Endometrial microvascular endothelial cells (primary cell): ENCODE results near the gene HOXC6. TPM values are rescaled to one million over a fixed set of nuclear protein-coding genes. Genes with fewer than 3 reads are reported as not detected.

Source experiments
- in situ Hi-C: cut with HindIII; loops from 2 replicates; pipeline ENCODE4 v1.10.0; 2017; ENCODE audit warnings: low sequenced_read_pairs, low pct_unique_long_range_greater_than_20kb; ENCODE audit errors: inconsistent ontology term
- total RNA-seq: library from RNA; depleted of rRNA; stranded (reverse); fragments of >200 nt; gene quantifications from one replicate; pipeline ENCODE4 v1.2.3, GENCODE V29; 2015; ENCODE audit errors: inconsistent ontology term

Gene HOXC6
- total RNA-seq, 1 donor from 2014 or later, result not detected

DNA sequence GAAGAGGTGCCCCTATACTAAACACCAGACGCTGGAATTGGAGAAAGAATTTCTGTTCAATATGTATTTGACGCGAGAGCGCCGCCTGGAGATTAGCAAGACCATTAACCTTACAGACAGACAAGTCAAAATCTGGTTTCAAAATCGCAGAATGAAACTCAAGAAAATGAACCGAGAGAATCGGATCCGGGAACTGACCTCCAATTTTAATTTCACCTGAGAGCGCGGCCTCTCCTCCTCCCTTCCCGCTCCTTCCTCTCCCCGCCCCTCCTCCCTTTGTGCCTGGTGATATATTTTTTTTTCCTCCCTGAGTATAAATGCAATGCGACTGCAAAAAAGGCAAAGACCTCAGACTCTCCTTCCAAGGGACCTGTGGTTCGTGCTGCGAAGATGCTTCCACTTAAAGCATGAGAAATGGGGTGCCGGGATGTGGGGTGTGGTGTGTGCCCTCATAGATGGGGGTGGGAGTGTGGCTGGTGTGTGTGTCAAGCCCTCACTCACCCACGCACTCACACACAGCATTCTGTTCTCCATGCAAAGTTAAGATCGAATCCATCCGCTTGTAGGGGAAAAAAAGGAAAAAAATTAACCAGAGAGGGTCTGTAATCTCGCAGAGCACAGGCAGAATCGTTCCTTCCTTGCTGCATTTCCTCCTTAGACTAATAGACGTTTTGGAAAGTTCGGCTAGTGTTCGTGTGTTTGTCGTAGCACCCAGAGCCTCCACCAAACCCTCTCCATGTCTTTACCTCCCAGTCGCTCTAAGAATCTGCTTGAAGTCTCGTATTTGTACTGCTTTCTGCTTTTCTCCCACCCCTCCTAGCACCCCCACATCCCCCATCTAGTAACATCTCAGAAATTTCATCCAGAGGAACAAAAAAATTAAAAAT is 38.8 kb upstream of the HOXC6 start:
- in situ Hi-C loops, result no loop called here

GRCh38 chr12:53990311-53991076 is 37.7 kb upstream of the HOXC6 start:
- in situ Hi-C loops, result no loop called here

DNA sequence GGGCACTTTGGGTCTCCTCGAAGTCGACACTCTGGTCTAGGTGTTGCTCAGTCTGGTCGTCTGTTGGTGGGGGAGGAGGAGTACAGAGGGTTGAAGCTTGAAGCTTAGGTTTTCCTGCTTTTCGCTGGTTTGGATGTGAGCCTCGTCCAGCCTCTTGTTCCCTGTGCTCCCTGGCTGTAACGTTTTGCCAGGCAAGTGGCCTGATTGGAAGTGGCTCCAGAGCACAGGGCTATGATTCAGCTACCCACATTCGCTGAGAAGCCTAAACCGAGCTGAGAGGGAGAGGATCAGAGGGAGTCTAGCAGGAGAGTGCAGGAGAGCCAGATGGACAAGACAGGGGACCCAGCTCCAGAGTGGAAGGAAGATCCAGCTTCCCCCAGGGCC is 37.2 kb upstream of the HOXC6 start:
- in situ Hi-C loops, result no loop called here

DNA sequence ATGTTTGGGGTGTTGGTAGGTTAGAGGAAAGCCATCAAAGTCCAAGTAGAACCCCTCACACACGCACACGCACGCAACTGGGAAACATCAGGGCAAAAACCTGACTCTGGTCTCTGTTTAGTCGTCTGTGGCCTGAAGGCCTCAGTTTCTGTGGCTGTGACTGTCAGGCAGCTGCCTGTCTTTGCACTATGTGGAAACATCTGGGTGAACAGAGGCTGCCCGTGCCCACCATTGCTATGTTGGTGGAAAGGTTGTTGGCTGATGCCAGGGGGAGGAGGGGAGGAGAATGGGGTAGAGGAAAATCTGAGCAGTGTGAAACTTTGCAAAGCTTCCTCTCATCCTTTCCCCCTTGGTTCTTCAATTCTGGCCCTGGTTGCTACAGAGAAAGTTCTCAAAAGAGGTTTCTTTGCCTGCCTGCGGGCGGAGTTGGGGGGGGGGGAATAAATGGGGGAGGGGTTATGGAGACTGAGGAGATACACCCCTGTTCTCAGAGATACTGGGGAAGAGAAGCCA is 35.8 kb upstream of the HOXC6 start:
- in situ Hi-C loops, result no loop called here

- in situ Hi-C loops, result no loop called here
Measured at GRCh38 chr12:53993162-53994008, 34.9 kb upstream of the HOXC6 start.

- in situ Hi-C loops, result no loop called here
Measured at GRCh38 chr12:53994009-53994263, 34.3 kb upstream of the HOXC6 start.

DNA sequence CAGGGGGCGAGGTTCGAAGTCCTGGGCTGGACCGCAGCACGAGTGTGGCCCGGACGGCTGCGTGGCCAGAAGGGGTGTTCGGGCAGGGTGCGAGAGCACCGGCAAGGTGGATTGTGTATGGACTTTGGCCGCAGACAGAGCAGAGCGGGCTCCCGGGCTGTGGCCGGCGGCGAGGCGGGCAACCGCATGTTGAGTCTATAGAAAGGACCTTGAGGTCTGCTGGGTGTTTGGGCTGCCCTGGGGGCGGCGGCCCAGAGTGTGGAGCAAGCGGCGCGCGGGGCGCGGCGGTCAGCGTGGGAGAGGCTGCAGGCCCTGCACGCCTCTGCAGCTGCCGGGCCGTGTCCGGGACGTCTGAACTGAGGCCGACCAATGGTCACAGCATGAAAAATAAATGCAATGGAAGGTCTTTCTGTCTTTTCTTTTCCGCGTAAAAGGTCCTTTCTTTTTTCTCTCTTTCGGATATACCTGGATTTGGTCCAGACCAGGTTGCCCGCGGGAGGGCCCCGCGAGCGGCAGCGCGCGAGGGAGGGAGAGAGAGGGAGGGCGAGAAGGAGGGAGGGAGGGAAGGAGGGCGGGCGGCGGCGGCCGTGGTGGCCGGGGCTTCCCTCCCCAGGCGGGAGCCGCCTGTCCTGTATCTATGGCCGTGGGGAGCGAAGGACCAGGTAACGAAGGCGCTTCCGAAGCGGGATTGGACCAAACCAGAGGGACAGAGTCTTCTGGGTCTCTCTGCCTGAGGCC is 33.8 kb upstream of the HOXC6 start:
- in situ Hi-C loops, result no loop called here

DNA sequence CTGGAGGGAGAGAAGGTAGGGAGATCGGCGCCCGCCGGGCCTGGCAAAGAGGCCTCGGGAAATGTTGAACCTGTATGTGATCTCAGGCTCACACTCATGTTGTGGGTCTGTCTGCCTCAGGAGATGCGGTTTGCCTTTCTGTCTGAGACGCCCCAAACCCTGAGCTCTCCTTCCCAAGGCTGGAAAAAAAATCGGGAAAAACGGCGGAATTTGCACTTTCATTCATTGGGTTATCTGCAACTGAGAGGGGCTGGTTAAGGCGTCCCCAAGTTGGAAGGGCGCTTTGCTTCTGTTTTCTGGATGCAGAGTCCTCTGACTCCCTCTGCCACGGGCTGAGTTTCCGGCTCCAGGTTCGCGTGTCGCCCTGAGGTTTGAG is 33.2 kb upstream of the HOXC6 start:
- in situ Hi-C loops, result no loop called here

DNA sequence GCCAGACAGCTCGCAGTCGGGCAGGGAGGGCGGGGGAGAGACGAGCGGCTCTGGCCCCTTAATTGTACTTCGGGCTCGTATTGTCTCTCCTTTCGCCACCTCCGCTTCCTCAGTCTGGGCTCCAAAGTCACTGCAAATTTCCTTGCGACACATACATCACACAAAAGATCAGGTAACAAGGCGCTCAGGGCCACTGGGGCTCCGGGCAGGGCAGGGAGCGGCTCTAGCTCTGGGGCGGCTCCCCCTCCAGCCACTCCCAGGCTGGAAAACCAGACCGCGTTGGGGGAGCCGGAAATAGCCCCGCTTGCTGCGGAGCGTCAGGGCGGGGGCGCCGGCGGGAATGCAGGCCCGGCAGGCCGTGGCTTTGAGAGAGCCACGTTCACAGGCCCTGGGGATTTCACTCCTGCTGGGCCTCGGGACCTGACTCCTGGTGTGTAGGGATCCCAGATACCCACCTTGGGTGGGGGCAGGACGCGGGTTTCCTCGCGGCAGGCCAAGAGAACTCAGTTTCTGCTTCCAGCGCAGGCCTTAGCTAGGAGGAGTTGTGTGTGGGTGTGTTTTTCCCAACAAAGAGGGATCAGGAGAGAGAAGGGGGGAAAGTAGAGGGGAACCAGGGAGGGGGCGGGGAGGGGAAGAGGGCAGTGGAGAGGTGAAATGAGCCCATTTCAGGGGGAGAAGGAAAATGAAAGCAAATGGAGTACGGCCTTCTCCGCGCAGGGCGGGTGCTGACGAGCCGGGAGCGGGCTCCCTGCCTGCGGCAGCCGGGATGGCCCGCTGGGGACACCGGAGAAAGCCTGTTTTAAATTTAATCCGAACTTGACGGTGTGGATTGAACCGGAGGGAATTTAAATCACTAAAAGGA is 32.6 kb upstream of the HOXC6 start:
- in situ Hi-C loops, result no loop called here

DNA sequence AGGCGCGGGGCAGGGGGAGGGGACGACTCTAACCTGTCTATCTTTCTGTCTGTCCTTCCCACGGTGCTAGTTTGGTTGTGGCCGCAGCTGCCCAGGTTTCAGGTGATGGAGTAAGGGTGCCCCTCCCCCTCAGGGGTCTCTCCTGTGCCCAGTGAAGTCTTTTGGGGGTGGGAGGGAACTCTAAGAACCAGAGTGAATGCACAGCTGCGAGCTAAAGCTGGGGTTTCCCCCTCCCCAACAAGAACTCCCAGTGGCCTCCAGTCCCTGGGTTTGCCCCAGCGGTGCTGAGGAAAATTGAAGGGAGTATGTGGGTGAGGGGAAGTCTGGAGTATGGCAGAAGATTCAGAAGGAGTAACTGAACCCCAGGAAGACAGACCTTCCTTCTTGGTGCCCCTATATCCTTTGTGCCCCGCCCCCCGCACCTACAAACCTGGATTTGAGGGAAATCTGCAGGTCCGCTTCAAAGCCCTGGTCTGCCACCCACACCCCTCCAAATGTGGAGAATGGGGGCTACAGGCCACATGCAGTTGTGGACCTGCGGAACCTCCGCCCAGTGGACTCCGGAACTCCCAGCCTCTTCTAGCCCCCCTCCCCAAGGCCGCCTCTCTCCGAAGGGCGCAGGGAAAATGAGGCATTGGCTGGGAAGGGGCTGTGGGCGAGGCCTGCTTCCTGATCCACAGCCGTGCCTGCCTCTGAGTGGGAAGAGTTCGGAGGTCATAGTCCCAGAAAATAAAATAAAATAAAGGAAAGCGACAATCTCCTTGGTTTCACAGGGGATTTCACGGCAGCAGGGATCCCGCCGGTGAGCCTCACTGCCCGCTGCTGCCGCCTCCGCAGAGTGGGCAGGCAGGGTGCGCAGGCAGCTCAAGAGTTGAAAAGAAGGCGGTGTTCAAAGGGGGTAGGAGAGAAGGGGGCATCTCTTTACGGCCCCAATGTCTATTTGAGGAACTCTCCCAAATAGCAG is 31.7 kb upstream of the HOXC6 start:
- in situ Hi-C loops, result no loop called here

GRCh38 chr12:53997204-53998109 is 30.8 kb upstream of the HOXC6 start:
- in situ Hi-C loops, result no loop called here

DNA sequence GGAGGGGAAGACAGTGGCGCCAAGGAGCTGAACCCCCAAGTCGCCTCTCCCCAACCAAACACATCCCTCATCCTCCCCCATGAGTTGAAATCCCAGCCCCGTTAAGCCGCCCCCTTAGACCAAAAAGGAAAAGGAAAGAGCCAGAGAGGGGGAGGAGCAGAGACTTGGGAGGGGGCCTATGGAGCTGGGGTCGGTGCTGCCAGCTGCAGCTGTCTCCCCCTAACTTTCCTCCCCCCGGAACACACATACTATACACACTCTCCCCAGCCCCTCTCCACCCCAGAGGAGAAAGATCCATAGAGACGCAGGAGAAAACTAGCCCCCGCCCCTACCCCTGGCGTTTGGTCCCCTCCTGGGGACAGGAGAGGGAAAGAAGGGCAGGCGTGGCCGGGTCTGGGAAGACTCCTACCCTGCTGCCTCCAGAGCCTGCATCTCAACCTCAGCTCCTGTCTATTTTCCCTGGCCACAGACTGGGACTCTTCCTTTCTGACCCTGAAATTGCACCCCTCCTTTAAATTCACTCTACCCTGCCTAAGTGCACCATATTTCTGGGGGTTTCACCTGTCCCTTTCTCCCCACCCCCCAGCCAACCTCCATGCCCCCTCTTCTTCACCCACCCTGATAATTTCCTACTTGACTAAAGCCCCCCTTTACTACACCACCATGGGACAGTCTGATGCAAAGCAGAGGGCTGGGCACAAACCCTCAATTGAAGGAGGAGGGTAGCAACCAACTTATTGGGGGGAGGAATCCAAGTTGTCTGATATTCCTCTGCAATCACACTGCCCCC is 29.9 kb upstream of the HOXC6 start:
- in situ Hi-C loops, result no loop called here

- in situ Hi-C loops, result no loop called here
Measured at GRCh38 chr12:53998900-53999236, 29.4 kb upstream of the HOXC6 start.

DNA sequence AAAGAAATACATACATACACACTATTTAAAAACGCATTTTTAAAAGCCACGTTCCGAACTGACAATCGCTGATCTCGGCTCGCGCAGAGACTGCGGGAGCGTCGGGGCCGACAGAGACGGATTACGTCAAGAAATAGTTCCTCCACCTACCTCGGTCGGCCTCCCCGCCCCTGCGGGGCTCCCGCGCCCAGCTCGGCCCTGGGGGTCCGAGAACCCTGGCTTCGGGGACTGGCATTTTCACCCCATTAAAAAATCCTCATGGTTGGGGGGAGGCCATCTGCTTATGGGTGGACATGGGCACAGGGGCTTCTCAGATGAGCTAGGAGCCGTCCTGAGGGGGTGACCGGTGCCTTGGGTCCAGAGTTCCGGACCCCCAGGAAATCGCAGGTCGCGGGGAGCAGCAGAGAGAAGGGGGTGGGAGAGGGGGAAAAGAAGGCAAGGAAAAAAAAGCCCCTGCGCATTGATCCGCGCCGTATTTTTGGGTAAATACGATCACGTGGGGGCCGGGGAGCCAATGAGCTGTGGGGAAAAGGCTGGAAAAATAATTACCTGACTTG is 28.6 kb upstream of the HOXC6 start:
- in situ Hi-C loops, result loop anchor here (25.0 kb wide), 1 partner anchor 213 kb away; no protein-coding TSS in a partner anchor
